GM21529 (cell line): ENCODE measurements around the gene CCL15.
"Not testable (repeated sequence)": the region's sequence is repeated elsewhere in the genome, so short reads cannot be mapped to it uniquely, and the experiment has no call there.

ENCODE experiments used
- ATAC-seq: cut with Tn5 transposase; IDR thresholded peaks from one replicate; pipeline ENCODE4 v1.9.1; 2021; ENCODE audit not compliant: unreplicated experiment

The CCL15 gene, protein sequence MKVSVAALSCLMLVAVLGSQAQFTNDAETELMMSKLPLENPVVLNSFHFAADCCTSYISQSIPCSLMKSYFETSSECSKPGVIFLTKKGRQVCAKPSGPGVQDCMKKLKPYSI

DNA sequence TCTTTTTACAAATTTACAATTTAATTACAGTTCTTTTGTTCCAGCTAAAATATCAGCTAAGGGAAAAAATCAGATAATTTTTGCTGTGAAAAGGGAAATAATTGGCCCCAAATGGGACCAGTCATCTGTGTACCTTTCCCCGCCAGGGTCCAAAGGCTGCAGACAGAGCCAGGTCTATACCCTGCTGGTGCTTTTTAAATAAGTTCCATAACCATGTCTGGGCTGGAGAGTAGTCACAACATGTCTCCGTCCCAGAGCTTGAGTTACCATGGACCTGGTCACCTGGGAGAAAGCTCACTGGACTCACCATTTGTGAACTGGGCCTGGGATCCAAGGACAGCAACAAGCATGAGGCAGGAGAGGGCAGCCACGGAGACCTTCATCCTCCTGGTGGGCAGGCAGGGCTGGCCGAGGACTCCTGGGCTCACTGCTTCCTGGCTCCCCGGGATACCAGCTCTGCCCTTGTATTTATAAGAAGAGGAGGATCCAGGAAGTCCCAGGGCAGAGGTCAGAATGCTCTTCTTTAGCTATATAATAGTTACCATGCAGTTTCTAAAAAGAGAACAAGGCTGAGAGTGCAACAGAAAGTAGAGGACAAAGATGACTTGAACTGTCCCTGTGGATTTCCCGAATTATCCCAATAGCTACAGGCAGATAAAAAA is at the start of gene CCL15:
Gene CCL15 (minus strand): TSS at position 444 of the 662 bp plus-strand sequence. CDS start 61 bp downstream, at position 383.
- no peak for ATAC-seq

DNA sequence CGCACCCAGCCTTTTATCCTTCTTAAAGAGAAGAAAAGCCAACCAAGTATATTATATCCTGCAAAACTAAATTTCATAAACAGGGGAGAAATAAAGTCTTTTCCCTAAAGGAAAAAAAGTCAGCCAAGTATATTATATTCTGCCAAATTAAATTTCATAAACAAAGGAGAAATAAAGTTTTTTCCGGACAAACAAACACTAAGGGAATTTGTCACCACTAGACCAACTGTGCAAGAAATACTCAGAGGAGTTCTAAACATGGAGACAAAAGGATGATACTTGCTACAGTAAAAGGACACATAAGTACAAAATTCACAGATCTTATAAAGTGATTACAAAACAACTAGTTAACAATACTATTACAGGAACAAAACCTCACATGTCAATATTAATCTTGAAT is 48.3 kb upstream of the CCL15 start:
- no peak for ATAC-seq

DNA sequence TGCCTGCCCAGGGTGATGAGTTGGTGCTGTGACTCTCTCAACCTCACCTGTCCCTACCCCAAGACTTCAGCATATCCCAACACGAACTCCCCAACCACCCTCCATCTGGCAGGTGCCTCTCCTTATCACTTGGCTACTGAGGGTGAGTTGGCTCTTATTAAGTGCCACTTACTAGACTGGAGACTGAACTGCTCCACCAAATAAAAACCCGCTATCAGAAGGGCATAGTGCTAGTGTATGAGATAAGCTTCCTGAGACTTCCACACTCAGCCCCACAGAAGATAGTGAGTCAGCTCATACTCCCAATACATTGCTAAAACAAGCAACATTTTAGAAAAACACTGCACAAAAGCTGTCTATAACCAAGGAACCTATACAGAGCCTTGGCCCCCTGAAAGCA is 46.7 kb upstream of the CCL15 start:
- no peak for ATAC-seq

DNA sequence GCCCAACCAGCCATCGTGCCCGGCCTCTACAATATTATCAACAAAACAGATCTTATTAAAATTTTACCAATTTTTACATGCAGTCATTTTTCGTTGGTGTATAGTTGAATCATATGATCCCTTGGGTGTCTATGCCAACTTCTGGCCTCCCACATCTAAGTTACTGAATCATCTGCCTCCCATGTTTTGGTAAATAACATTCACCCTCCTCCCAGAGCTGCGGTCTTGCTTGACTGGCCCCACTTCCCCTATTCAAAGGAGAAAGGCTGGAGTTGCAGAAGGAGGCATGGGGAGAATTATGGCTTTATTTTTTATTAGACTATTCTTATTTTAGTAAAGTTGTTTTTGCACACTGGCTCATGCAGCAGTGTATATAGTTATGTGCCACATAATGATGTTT is 34.9 kb upstream of the CCL15 start:
- ATAC-seq, result no peak

DNA sequence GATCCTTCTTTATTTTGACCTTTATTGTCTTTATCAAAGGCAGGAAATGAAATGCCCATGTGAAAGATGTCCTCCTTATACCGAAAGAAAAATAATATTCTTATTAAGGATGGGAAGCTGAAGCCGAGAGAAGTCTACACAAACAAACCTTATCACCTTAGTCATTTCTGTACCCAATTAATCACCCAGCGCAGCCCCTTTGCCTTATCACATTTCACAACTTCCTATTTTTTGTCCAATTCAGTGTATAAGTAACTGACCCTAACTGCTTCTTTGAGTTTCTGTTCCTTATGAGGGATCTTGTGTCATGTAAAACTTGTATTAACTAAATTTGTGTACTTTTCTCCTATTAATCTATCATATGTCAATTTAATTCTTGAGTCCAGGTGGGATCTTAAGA is 32.8 kb upstream of the CCL15 start:
- no peak for ATAC-seq

DNA sequence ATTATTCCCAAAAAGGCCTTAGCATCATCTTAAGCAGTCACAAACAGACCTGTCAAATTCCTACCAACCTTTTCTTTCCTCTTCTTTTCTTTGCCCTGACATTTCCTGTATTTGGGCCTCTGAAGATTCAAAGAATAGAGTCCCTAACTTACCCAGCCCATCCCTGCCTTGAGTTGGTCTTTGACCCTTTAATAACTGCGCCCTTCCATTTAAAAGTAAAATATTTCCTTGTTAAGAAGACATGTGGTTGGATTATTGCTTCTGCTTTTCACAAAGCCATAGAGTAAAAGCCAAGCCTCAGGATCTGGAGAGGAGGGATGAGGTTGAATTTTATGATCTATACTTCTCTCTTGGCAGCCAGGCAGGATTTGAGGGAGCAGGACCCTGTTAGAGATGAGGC is 29.6 kb upstream of the CCL15 start:
- no peak for ATAC-seq

DNA sequence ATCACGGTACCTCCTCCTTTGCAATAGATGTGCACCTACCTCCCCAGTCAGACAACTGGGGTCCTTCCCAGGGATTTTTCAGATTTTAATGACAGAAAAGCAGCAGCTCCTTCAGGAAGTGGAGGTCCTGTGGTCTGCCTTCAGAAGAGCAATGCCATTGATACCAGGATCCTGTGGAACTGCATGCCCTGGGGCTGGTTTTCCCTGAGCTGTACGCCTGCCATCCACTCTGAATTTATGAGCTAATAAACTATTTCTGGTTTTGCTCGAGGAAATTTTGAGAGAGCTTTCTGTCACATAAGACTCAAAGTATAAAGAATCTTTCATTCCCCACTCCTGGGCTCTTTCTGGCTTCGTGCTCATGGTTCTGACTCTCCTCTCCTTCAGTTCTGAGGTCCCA is 26.4 kb upstream of the CCL15 start:
- ATAC-seq, result no peak

DNA sequence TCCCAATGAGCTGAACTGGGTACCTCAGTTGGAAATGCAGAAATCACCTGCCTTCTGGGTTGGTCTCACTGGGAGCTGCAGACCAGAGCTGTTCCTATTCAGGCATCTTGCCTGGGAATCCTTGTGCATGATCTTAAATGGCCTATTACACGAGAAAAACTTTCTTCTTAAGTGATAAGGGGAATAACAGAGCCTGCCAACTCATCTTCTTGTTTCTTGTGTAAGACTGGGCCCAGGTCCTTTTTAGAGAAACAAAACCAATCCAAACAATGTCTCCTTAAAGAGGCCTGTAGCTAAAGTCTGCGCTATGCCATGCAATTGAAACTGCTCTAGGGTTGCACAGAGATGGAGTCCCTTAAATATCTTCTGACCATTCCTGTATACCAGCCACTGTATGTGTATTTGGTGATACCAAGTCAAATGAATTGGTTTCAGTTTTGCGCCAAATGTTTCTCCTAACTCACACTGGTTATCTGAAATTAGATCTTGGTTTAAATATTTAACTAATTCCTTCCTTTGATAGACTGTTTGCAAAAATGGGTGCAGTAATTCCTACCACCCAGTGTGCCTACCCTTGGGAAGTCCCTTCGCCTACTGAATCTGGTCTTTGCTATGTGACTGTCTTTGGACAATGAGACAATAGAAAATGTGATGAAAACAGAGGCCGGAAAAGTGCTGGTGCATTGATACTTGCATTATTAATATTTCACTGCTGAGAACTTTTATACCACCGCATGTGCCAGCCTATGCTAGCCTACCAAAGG is 22.9 kb upstream of the CCL15 start:
- ATAC-seq, result no peak

DNA sequence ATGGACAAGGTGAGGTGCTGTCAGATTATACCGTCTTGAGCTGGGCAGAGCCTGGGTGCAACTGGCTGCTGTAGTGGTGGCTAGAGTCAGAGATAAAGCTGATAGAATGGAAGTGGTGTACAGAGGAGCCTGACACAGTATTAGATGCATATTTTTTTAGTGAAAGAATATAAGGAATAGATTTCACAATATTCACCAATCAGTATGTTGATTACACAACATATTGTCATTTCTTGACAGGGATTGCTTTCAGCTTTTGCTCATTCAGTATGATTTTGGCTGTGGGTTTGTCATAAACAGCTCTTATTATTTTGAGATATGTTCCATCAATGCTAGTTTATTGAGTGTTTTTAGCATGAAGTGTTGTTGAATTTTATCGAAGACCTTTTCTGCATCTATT is 18.1 kb upstream of the CCL15 start:
- ATAC-seq, result no peak

DNA sequence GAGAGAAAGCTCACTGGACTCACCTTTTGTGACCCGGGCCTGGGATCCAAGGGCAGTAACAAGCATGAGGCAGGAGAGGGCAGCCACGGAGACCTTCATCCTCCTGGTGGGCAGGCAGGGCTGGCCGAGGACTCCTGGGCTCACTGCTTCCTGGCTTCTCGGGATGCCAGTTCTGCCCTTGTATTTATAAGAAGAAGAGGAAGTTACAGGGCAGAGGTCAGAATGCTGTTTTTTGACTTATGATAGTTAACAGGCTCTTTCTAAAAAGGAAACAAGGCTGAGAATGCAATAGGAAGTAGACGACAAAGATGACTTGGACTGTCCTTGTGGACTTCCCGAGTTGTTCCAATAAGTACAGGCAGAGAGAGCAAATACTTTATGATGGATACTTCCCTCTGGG is 16.4 kb upstream of the CCL15 start, which contains the start of gene CCL23:
Gene CCL23 (minus strand): TSS at position 174 of the 400 bp plus-strand sequence. CDS start 75 bp downstream, at position 99.
- no peak for ATAC-seq

DNA sequence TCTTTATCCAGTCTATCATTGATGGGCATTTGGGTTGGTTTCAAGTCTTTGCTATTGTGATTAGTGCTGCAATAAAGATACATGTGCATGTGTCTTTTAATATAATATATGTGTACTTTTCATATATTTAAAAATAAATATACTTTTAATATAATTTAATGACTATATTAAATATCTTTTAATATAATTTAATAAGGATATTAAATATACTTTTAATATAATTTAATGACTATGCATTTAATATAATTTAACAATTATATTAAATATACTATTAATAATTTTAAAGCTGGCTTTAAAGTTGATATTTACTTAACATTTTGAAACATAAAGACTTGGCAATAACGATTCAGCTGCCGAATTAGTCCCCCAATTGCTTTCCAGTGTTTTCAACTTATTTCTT is 15.2 kb upstream of the CCL15 start:
- ATAC-seq, result no peak

DNA sequence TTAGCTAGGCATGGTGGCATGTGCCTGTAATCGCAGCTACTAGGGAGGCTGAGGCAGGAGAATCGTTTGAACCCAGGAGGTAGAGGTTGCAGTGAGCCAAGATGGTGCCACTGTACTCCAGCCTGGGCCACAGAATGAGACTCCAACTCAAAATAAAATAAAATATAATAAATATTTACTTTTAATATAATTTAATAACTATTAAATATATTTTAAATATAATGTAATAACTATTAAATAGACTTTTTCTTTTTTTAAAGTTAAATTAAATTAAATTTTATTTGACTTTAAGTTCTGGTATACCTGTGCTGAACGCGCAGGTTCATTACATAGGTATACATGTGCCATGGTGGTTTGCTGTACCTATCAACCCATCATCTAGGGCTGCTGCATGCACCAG is 14.5 kb upstream of the CCL15 start:
- ATAC-seq, result not testable (repeated sequence)

DNA sequence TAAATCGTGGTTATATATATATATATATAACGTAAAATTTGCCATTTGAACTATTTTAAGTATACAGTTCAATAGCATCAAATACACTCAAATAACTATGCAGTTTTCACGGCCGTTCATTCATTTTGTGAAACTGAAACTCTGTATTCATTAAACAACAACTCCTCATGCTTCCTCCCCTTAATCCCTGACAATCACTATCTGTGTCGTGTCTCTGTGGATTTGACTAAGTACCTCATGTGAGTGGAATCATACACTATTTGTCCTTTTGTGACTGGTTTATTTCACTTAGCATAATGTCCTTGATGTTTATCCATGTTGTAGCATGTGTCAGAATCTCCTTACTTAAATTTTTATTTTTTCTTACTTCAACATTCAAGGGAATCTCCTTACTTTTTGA is 13.6 kb upstream of the CCL15 start:
- no peak for ATAC-seq

DNA sequence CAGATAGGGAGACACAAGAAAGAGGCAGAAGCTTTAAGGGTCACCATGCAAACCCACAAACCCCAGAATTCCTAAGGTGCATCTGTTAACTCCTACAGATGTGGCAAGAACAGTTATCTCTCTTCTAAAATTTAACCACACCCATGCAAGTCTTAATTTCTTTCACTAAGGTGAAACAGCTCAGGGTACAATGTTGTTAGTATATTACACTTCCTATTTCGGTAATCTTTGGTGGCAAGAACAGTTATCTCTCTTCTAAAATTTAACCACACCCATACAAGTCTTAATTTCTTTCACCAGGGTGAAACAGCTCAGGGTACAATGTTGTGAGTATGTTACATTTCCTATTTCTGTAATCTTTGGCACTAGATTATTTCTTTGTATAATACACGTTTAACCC is 9.8 kb upstream of the CCL15 start:
- no peak for ATAC-seq

DNA sequence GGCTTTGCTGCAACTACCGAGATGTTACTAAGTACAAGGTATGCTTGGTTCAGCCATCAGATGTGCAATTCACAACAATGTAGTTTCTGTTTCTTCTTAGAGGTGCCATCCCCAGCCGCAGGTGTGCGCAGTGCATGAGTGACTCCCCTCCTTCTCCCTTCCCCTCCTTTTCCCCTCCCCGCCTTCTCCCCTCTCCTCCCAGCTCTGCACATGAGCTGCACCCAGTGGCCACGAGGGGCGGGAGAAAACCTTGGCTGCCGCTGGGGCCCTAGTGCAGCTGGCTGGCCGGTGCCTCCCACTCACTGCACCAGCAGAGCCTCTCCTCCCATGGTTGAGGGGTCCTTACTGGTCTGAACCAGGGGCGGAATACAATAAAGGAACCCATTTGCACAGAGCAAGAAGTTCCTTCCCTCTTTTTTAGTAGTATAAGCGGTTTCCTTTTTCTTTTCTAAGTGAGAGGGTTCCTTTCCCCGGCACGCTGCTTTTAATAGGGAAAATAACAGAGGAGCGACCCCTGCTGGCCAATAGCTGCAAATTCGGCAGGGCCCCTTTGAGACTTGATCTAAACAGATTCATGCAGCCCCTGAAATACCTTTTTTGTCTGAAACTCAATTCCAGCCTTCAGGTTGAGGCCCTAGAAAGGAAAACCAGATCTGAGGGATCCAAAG is 7.8 kb upstream of the CCL15 start:
- ATAC-seq, result no peak

DNA sequence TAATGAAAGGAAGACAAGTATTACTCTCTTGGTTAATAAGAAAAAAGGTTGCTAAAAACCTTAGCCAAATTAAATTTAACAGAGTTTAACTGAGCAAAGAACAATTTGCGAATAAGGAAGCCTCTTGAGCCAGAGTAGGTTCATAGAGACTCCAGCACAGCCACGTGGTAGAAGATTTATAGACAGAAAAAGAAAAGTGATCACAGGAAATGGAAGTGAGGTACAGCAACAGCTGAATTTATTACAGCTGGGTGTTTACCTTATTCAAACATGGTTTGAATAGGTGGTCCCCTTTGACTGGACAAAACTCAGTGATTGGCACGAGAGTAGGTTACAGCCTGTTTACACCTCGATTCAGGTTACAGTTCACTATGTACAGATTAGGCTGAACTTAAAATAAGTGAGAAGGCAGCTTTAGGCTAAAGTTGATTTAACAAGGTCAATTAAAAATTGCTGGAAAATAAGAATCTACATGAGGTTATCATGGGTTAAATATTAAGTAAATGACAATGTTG is 3.3 kb upstream of the CCL15 start:
- ATAC-seq, result no peak

DNA sequence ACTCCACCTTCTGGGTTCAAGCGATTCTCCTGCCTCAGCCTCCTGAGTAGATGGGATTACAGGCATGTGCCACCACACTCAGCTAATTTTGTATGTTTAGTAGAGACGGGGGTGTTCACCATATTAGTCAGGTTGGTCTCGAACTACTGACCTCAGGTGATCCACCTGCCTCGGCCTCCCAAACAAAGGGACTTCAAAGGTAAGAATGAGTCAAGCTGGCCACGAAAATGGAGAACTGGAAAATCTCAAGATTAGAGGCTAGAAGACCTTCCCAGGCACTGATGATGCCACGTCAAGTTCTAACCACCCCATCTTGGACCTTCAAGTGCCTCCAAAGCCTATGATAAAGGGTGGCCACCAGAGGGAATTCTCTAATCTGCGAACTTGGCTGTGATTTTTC is 1.3 kb upstream of the CCL15 start:
- no peak for ATAC-seq

DNA sequence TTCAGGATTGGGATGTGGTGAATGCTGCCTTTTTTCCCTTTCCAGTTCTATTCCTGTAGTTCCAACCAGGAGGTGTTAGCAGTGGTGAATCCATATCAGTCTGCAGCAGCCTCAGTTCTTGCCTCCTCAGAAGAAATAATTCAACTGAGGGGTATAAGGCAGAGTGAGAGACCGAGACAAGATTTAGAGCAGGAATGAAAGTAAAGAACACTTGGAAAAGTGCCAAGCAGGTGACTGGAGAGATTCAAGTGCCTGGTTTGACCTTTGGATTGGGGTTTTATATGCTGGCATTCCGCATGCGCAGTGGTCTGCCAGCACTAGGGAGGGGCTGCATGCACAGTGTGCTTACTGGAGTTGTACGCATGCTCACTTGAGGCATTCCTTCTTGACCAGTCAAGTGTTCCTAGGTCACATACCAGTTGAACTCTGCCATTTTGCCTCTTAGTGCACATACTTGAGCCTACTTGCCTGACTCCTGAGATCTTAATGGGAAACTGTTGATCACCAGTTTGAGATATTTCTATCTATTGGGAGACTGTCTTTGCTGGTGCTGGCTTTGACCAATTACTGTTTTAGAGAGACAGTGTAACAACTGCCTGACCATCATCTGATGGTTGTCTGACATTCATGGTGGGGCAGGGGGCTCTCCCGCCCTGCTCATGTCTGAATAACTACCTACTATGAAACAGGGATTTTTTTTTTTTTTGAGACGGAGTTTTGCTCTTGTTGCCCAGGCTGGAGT is 680 bp upstream of the CCL15 start:
- no peak for ATAC-seq

DNA sequence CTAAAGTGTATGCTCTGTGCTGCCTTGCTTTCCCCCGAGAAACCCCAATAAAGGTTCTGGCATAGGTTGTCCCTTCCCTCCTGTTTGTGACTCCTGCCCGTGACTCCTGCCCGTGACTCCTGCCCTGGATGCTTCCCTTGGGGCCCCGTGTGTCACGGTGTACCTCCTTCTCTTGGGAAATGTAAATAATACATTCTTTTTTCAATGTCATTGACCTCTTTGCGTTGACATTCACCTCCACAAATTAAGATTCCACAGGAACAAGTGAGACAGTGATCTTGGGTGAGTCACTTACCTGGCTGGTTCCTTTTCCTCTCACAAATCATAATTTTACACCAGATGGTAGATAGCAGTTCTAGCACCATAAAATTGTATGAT is 632 bp downstream of the CCL15 start:
- no peak for ATAC-seq

DNA sequence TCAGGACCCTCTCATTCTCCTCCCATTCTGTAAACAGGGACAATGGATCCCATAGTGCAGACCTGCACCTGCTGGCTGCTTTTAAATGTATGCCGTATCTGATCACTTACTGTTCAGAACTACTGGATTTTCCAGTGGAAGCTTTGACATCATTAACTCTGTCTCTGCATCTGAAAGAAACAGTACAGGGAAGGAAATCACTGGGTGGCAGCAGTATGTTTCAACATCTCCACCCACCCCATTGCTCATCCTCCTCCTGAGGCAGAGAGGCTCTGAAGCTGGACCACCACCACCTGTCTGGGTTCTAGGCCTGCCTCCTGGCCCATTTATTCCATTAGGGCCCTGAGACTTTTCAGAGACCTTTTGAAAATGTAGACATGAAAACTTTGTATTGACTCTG is 2.6 kb downstream of the CCL15 start:
- ATAC-seq, result no peak

DNA sequence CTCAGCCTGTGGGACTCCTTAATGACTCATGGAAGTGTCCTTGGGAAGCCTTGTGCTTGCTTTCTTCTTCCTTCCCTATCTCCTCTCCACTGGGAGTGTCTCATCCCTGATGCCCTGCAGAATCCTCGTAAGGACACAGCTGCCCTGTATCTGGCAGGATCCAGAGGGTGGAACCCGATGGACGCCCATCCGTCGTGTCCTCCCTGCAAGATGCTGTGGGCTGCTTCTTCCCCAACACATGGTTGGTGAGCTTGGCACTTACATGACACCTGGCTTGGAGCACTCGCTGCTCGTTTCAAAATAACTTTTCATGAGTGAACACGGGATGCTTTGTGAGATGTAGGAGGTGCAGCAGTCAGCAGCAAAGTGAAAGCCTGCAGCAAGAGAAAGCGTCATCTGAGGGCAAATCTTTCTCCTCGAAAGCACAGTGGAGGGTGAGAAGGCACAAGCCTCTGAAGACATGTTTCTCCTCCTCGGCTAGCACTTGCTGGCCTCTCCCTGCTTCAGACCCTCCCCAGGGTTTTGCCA is 3.3 kb downstream of the CCL15 start:
- ATAC-seq, result no peak
